SU-DHL-6 (cell line): ENCODE results near the gene HJV.

Source experiments
- EZH2phosphoT487 ChIP-seq: fragments of 200-600 bp; sonication (generic), shearing (Covaris generic); conservative IDR thresholded peaks from 2 replicates; pipeline ENCODE4 v1.6.1; 2018; ENCODE audit warnings: mild to moderate bottlenecking, antibody characterized with exemption, low read length, moderate library complexity, mixed read lengths
- TF ChIP-seq, protein P1 (sequence below): fragments of 200-600 bp; sonication (generic); IDR thresholded peaks from one replicate; pipeline ENCODE4 v1.5.1; 2017; ENCODE audit warnings: antibody characterized with exemption, mild to moderate bottlenecking, low read length, moderate library complexity; ENCODE audit not compliant: insufficient read depth, poor library complexity, severe bottlenecking

DNA sequence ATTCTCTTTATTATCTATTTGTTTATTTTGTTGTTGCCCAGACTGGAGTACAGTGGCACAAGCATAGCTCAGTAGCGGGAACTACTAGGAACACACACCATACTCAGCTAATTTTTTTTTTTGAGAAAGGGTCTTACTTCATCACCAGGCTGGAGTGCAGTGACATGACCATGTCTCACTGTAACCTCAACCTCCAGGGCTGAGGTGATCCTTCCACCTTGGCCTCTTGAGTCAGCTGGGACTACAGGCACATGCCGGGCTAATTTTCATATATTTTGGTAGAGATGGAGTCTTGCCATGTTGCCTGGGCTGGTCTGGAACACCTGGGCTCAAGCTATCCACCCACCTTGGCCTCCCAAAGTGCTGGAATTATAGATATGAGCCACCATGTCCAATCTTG, 19.8 kb downstream of the HJV start:
- TF ChIP-seq, protein P1, sequence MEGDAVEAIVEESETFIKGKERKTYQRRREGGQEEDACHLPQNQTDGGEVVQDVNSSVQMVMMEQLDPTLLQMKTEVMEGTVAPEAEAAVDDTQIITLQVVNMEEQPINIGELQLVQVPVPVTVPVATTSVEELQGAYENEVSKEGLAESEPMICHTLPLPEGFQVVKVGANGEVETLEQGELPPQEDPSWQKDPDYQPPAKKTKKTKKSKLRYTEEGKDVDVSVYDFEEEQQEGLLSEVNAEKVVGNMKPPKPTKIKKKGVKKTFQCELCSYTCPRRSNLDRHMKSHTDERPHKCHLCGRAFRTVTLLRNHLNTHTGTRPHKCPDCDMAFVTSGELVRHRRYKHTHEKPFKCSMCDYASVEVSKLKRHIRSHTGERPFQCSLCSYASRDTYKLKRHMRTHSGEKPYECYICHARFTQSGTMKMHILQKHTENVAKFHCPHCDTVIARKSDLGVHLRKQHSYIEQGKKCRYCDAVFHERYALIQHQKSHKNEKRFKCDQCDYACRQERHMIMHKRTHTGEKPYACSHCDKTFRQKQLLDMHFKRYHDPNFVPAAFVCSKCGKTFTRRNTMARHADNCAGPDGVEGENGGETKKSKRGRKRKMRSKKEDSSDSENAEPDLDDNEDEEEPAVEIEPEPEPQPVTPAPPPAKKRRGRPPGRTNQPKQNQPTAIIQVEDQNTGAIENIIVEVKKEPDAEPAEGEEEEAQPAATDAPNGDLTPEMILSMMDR: no peak
- no peak for TF ChIP-seq EZH2phosphoT487
